Uterus (tissue), 2 donors: ENCODE data around the gene MAP3K15.

Source experiments
- CTCF ChIP-seq, 4 experiments: fragments of 200-600 bp in 2 of 4; fragments of 450-650 bp in 2 of 4; sonication (generic) in 2 of 4; IDR thresholded peaks; one replicate each; pipeline ENCODE4 v1.5.1; 2016 to 2019; ENCODE audit warnings: antibody characterized with exemption in 4 of 4, mild to moderate bottlenecking in 2 of 4, moderate library complexity in 1 of 4
- POLR2A ChIP-seq, 2 donors: fragments of 450-650 bp; IDR thresholded peaks; one replicate each; pipeline ENCODE4 v1.6.1; 2016; ENCODE audit warnings: antibody characterized with exemption in 2 of 2, mild to moderate bottlenecking in 1 of 2, moderate library complexity in 1 of 2

- TF ChIP-seq CTCF (IDR thresholded peaks at IDR 0.05) (peak in 1 of 4 experiments; percentile 8), POLR2A (IDR thresholded peaks at IDR 0.05) (no peak)
These were observed at the start of gene MAP3K15 for GRCh38 chrX:19514791-19515614.
